OCI-LY7 (cell line): ENCODE results near the gene SEM1. TPM values are rescaled to one million over a fixed set of nuclear protein-coding genes. Genes with fewer than 3 reads are reported as not detected.

Experiments
- BruUV-seq: library from RNA; stranded (reverse); fragments of 400-500 nt; replicated peaks from 2 replicates; lab custom pipeline; 2021; lab: Mats Ljungman, UMichigan
- CTCF ChIA-PET: fragments of 300-600 bp; sonication (Branson Sonifier 250); formaldehyde crosslinking; loops from one replicate; lab custom pipeline; 2022; ENCODE audit warnings: antibody characterized with exemption; ENCODE audit not compliant: unreplicated experiment; lab: Charles Lee
- POLR2A ChIA-PET: fragments of 300-600 bp; sonication (Branson Sonifier 250); formaldehyde crosslinking; loops from one replicate; lab custom pipeline; 2022; ENCODE audit warnings: antibody characterized with exemption; lab: Charles Lee
- DNase-seq: peaks from one replicate; pipeline ENCODE4 v3.0.0-alpha.2; 2015; ENCODE audit warnings: low spot score
- H2AFZ ChIP-seq: fragments of 200-600 bp; sonication (generic), shearing (Covaris generic); 2 replicates; pipeline ENCODE4 v1.6.1; 2014; ENCODE audit warnings: mild to moderate bottlenecking, antibody characterized with exemption, low read length, moderate library complexity
- H3K27ac ChIP-seq: fragments of 200-600 bp; sonication (generic); 2 replicates; pipeline ENCODE4 v1.5.1; 2014; ENCODE audit warnings: mixed run types, low read depth, mild to moderate bottlenecking, moderate library complexity, low read length, inconsistent platforms; ENCODE audit not compliant: poor library complexity, severe bottlenecking
- H3K36me3 ChIP-seq: fragments of 200-600 bp; sonication (generic); 2 replicates; pipeline ENCODE4 v1.6.1; 2014; ENCODE audit warnings: mild to moderate bottlenecking, antibody characterized with exemption, low read length, moderate library complexity, mixed read lengths; ENCODE audit not compliant: insufficient read depth
- H3K4me1 ChIP-seq: fragments of 200-600 bp; sonication (generic); 2 replicates; pipeline ENCODE4 v1.5.1; 2014; ENCODE audit warnings: mild to moderate bottlenecking, low read length; ENCODE audit not compliant: insufficient read depth, poor library complexity, severe bottlenecking
- H3K4me2 ChIP-seq: fragments of 200-600 bp; sonication (generic); 2 replicates; pipeline ENCODE4 v1.6.1; 2014; ENCODE audit warnings: mild to moderate bottlenecking, low read length
- H3K4me3 ChIP-seq: fragments of 200-600 bp; sonication (generic); 2 replicates; pipeline ENCODE4 v1.5.1; 2014; ENCODE audit warnings: mild to moderate bottlenecking, low read depth, low read length; ENCODE audit not compliant: poor library complexity, severe bottlenecking
- H3K79me2 ChIP-seq: fragments of 200-600 bp; sonication (generic); 2 replicates; pipeline ENCODE4 v1.6.1; 2016; ENCODE audit warnings: low read depth, mild to moderate bottlenecking, low read length, moderate library complexity, mixed read lengths; ENCODE audit not compliant: insufficient read depth
- H3K9me2 ChIP-seq: fragments of 200-600 bp; sonication (generic); 2 replicates; pipeline ENCODE4 v1.6.1; 2016; ENCODE audit warnings: mild to moderate bottlenecking, low read length, mixed read lengths; ENCODE audit not compliant: insufficient read depth
- H3K9me3 ChIP-seq: fragments of 200-600 bp; sonication (generic); 2 replicates; pipeline ENCODE4 v1.6.1; 2014; ENCODE audit warnings: mild to moderate bottlenecking, mixed run types, low read length, mixed read lengths
- H4K20me1 ChIP-seq: fragments of 200-600 bp; sonication (generic); 2 replicates; pipeline ENCODE4 v1.6.1; 2014; ENCODE audit warnings: mild to moderate bottlenecking, antibody characterized with exemption, low read length, moderate library complexity, mixed read lengths; ENCODE audit not compliant: insufficient read depth
- EZH2phosphoT487 ChIP-seq: fragments of 200-600 bp; sonication (generic); IDR thresholded peaks from 2 replicates; pipeline ENCODE4 v1.6.1; 2018; ENCODE audit warnings: low read depth, borderline replicate concordance, mild to moderate bottlenecking, mixed run types, antibody characterized with exemption, low read length, moderate library complexity, mixed read lengths
- intact Hi-C: fragments of 100-400 bp; cut with micrococcal nuclease; formaldehyde crosslinking; loops from one replicate; pipeline ENCODE4 v1.10.0; 2022; ENCODE audit not compliant: unreplicated experiment
- total RNA-seq, 2 experiments: library from RNA; depleted of rRNA in 1 of 2; stranded (reverse); fragments of >200 nt in 1 of 2; shearing (Covaris generic) in 1 of 2; gene quantifications; 2 replicates each; pipeline ENCODE4 v1.2.3, GENCODE V29; 2014 to 2022
- TF ChIP-seq, protein P1 (sequence below): fragments of 200-600 bp; sonication (generic); conservative IDR thresholded peaks from 2 replicates; pipeline ENCODE4 v1.5.1; 2014; ENCODE audit warnings: mild to moderate bottlenecking, antibody characterized with exemption, low read length, moderate library complexity, mixed read lengths

SEM1 gene
- total RNA-seq, 2 experiments from 2014 or later = 75.9 to 89.8 TPM

DNA sequence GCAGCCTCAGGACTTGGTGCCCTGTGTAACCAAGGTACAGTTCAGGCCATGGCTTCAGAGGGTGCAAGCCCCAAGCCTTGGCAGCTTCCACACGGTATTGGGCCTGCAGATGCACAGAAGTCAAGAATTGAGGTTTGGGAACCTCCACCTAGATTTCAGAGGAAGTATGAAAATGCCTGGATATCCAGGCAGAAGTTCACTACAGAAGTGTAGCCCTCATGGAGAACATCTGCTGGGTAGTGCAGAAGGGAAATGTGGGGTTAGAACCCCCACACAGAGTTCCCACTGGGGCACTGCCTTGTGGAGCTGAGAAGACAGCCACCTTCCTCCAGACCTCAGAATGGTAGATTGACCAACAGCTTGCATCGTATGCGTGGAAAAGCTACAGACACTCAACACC is 3.4 kb upstream of the SEM1 start:
- Histone ChIP-seq H3K79me2 (peaks cover 15% of the 10 kb centered on the region), H3K9me3 (peaks cover 23% of the 10 kb centered on the region), H4K20me1 (peaks cover 7% of the 10 kb centered on the region; the same call in 1 of the 2 replicates), H2AFZ (no peak overlapping the region), H3K4me3 (no peak overlapping the region), H3K27ac (no peak overlapping the region), H3K36me3 (peaks cover 3% of the 10 kb centered on the region), H3K9me2 (no peaks in the 10 kb centered on the region), H3K4me2 (no peak overlapping the region), H3K4me1 (peaks cover 14% of the 10 kb centered on the region)
- intact Hi-C loops = no loop called here
- CTCF ChIA-PET = no interaction called here
- BruUV-seq = no TSS peak
- POLR2A ChIA-PET = no interaction called here
- TF ChIP-seq, protein P1, sequence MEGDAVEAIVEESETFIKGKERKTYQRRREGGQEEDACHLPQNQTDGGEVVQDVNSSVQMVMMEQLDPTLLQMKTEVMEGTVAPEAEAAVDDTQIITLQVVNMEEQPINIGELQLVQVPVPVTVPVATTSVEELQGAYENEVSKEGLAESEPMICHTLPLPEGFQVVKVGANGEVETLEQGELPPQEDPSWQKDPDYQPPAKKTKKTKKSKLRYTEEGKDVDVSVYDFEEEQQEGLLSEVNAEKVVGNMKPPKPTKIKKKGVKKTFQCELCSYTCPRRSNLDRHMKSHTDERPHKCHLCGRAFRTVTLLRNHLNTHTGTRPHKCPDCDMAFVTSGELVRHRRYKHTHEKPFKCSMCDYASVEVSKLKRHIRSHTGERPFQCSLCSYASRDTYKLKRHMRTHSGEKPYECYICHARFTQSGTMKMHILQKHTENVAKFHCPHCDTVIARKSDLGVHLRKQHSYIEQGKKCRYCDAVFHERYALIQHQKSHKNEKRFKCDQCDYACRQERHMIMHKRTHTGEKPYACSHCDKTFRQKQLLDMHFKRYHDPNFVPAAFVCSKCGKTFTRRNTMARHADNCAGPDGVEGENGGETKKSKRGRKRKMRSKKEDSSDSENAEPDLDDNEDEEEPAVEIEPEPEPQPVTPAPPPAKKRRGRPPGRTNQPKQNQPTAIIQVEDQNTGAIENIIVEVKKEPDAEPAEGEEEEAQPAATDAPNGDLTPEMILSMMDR = no peak
- no peak for TF ChIP-seq EZH2phosphoT487
- peak; percentile 37 for DNase-seq

DNA sequence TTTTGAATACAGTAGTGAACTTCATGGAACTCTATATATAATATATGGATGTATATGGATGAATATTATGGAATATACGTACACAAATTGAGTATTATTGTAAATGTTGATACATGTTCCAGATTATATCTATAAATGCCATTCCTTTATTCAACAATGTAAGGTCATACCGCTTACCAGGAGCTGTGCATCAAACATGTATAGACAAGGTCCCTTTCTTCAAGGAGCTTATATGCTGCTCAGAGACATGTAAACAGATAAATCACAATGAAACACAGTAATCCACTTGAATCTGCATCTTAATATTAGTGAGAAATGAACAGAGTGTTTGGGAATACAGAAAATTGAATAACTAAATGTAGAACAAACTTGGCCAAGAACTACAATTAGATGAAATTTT is 898 bp upstream of the SEM1 start:
- no peak overlapping the region for H3K27ac ChIP-seq
- no peak for DNase-seq
- peaks cover 25% of the 10 kb centered on the region for H3K36me3 ChIP-seq
- peaks cover 16% of the 10 kb centered on the region; the same call in 1 of the 2 replicates for H4K20me1 ChIP-seq
- no TSS peak for BruUV-seq
- intact Hi-C loops = no loop called here
- TF ChIP-seq, protein P1 = no peak
- TF ChIP-seq EZH2phosphoT487 = no peak
- ChIA-PET CTCF (interaction anchor here (1.0 kb wide), 1 partner anchor 38 kb away, joined by 3 read pairs; no protein-coding TSS in a partner anchor), POLR2A (no interaction called here)
- H3K9me3 ChIP-seq = peaks cover 28% of the 10 kb centered on the region; the same call in 1 of the 2 replicates
- no peak overlapping the region for H3K4me3 ChIP-seq
- peaks cover 37% of the 10 kb centered on the region for H3K79me2 ChIP-seq
- H3K4me1 ChIP-seq = peaks cover 19% of the 10 kb centered on the region
- H2AFZ ChIP-seq = peak overlapping the region; percentile 100
- no peaks in the 10 kb centered on the region for H3K9me2 ChIP-seq
- peak overlapping the region; percentile 85; the same call in 1 of the 2 replicates for H3K4me2 ChIP-seq

DNA sequence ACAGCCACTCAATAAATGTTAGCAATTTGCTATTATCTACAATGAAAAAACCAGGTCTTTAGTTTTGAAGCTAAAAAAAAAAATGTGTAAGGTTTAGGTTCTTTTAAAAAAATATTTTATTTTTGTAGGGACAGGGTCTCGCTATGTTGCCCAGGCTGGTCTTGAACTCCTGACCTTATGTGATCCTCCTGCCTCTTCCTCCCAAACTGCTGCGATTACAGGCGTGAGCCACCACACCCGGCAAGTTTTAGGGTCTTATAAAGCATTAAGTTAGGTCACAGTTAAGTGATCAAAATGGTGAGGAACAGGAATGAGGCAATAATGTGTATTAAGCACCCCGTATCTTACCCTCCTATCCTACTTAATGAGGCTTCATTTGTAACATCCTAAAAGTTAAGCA is 774 bp downstream of the SEM1 start:
- ChIA-PET CTCF (no interaction called here), POLR2A (interaction anchor here (1.4 to 1.5 kb wide), 2 partner anchors 12 to 16 kb away, joined by 4 to 7 read pairs; no protein-coding TSS in a partner anchor)
- no TSS peak for BruUV-seq
- Histone ChIP-seq H4K20me1 (peaks cover 16% of the 10 kb centered on the region; the same call in 1 of the 2 replicates), H3K27ac (peak overlapping the region; percentile 62), H2AFZ (peak overlapping the region; percentile 100; the same call in 1 of the 2 replicates), H3K4me1 (peaks cover 19% of the 10 kb centered on the region), H3K4me3 (peak overlapping the region; percentile 77), H3K4me2 (peak overlapping the region; percentile 85), H3K36me3 (peaks cover 38% of the 10 kb centered on the region), H3K9me3 (peaks cover 28% of the 10 kb centered on the region; the same call in 1 of the 2 replicates), H3K79me2 (peaks cover 54% of the 10 kb centered on the region), H3K9me2 (no peaks in the 10 kb centered on the region)
- DNase-seq = peak; percentile 3
- intact Hi-C loops = loop anchor here (10.0 kb wide), 1 partner anchor 406 kb away; the partner anchor contains the start of gene SDHAF3
- TF ChIP-seq, protein P1 = no peak
- TF ChIP-seq EZH2phosphoT487 = no peak
